Metanephros (tissue), 1 donor: Measurements from ENCODE around the gene TENT5D. TPM values are rescaled to one million over a fixed set of nuclear protein-coding genes. Genes with fewer than 3 reads are reported as not detected.

Experiments used
- total RNA-seq: library from RNA; depleted of rRNA; stranded (reverse); fragments of >200 nt; gene quantifications from one replicate; pipeline ENCODE4 v1.2.3, GENCODE V29; 2014

Gene TENT5D
- not detected for total RNA-seq

GRCh38 chrX:80420147-80420546, at the start of gene TENT5D:
TENT5D (plus strand) TSS chrX:80420447; CDS start chrX:80442540, 22,093 bp downstream.

